ENCODE data around the gene CREB5.
"Not testable (repeated sequence)": the region's sequence is repeated elsewhere in the genome, so short reads cannot be mapped to it uniquely, and the experiment has no call there.

CREB5 gene

DNA sequence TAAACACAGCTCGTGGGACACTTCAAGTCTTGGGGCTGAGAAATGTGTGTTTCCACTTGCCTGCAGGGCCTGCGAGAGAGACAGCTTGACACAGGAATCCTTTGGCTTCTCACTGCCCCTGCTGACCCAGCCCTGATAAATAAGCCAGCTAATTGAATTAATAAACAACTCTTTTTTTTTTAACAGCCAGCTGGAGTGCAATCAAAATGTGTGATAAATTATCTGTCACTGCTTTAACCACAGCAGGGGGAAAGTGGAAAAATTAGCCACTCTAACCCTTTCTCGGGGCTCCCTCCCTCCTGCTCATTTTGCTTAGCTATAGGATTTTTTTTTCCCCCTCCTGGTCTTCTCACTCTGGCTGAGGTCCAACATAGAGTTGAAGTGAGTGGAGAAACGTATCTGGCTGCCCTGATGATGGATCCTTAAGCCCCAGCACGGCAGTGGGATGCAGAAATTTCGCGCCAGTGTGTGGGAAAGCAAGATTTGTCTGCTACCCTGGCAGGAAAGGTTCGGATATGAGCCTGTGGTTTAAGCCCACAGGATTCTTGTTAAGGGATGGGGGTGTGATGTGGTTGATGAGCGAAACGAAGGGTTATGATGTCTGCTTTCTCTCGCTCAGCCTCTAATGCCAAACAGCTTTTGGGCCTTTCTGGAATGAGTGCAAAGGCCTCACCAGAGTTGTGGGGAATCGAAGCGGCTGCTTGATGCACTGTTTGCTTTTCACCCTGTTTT lies 372.0 kb downstream of the CREB5 start:
- peak; percentile 71 for DNase-seq (ENCODE audit: low read depth)

DNA sequence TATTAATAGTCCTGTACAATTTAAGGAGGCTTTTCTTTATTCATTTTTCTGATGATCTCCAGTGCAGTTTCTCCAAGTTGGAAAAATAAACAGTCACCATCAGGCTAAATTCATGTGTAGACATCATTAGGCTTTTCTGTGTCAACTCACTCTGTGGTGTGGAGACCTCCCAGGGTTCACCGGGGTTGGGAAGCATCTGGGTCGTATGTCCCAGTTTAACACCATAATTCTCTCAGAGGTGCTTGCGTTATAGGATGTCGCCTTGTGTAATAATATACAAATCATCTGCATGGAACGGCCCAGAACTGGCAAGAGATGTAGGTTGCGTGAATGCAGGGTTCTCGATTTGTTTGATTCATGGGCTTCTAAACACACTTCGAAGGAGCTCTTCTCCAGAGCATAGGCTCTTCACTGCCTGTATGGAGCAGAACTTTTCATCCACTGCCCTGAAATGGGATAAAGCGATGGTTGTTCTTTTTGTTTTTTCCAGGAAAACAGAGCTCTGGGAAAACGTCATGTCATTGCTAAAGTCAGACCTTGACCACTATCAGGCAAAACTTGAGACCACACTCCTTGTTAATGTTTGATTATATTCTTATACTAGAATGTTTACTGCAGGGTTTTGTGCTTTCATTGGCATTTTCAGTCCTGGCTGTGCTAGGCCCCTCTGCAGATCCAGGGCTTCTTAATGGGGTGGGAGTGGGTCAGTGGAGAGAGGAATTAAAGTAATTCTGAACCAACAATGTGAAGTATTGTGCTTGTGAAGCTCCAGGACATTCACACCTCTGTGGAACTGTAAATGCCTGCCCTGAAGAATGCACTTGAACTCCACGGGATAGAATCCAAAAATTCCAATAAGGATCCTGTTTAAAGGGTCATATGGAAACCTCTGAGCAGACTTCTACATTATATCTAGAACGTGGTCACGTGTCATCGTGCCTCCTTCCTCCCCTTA lies 373.0 kb downstream of the CREB5 start:
- no peak for DNase-seq (ENCODE audit: low read depth)

DNA sequence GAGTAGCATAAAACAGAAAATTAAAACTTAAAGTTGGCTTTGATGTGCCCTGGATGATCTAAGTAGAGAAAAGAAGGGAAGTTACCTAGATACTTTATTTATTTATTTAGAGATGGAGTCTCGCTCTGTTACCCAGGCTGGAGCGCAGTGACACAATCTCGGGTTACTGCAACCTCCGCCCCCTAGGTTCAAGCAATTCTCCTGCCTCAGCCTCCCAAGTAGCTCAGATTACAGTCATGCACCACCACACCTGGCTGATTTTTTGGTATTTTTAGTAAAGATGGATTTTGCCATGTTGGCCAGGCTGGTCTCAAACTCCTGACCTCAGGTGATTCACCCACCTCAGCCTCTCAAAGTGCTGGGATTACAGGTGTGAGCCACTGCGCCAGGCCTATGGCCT lies 373.8 kb downstream of the CREB5 start:
- DNase-seq (ENCODE audit: low read depth): not testable (repeated sequence)

DNA sequence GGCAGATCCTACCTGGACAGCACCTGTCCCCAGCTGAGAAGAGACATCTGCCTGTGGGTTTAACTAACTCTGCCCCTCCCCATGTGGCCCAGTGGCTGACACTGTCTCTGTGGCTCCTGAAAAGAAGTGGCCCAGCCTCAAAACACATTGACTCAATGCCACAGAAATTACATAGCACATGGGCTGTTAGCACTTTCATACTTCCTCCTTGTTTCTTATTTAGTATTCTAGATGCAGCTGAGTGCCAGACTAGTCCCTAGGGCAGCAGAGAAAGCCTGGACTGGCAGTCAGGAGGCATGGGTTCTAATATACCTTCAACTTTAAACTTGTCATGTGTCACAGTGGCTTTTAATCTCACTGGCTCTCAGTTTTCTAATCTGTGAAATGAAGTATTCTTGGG lies 374.8 kb downstream of the CREB5 start:
- no peak for DNase-seq (ENCODE audit: low read depth)

DNA sequence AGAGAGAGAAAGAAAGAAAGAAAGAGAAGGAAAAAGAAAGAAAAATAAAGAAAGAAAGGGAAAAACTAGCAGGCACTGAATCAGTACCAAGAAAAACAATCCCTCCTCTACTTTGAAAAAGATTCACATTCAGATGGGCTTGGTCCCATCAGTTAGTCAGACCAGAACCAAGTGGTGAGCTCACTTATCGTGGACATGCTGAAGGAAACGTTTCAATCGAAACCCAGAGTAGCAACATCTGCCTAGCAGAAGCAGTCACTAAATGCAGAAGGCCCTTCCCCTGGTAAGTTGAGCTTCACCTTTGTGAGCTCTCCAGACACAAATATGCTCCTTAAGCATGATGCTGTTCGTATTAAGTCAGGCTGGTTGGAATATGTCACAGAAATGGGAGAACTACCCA lies 378.1 kb downstream of the CREB5 start:
- DNase-seq (ENCODE audit: low read depth): no peak

DNA sequence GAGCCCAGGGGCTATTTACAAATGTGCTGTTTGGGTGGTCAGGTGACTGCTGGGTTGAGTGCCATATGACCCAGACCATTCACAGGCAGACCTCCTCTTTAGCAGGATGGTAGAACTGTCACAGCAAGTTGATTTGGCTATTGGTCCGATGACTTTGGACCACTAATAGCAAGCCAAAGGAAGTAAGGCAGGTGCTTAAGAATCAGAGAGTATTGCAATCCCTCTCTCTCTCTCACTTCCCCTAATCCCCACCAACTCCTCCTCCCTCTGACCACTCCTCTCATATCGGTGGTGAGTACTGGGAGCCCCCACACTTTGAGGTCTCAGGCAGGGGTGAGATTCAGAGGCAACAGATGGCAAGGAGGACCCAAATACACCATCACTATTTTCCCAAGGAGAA lies 380.5 kb downstream of the CREB5 start:
- DNase-seq (ENCODE audit: low read depth): no peak

DNA sequence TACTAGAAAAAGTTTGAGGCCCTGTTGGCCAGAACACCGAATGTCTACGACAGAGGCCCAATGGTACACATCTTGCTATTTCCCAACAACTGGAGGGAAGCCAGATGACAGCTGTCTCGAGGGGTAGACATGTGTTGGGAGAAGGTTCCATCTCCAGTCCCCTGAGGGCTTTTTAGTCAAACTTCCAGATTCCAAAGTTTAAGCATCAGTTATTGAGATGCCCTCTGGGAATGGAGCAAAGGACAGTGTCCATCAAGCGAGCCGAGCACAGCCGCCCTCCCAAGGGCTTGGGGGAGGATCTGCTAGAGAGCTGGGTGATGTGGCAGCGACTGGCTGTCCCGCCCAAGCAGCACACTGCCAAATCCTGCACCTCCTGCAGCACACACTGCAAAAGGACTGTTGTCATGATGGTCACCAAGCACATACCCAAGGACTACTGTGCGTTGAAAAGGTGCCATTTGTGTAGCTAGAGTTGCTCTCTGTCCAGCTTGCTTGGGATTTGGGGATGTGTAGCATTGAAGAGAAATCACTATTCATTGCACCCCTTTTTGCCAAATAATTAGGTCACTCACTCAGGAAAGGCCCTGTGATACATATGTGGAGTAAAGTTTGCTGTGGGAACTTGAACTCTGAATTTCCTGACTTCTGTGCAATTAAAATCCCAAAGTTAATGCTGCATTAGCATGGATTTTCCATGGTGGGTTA lies 381.2 kb downstream of the CREB5 start:
- DNase-seq (ENCODE audit: low read depth): no peak

DNA sequence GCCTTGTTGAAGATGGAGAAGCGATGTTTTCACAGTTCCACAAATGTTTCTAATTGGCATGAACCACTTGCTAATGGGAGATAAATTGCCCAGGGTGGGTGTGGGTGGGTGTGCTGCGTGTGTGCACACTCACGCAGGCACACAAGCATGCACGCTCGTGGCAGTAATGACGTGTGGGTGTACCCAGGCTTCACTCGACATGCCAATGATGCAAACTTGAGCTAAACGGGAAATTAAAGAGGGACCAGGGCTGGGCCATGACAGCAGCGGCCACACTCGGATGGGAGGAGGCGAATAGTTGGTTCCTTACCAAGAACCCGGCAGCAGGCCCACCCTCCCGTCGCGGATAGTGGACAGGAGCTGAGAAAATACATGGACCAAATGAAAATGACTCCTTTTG lies 386.0 kb downstream of the CREB5 start:
- no peak for DNase-seq (ENCODE audit: low read depth)

DNA sequence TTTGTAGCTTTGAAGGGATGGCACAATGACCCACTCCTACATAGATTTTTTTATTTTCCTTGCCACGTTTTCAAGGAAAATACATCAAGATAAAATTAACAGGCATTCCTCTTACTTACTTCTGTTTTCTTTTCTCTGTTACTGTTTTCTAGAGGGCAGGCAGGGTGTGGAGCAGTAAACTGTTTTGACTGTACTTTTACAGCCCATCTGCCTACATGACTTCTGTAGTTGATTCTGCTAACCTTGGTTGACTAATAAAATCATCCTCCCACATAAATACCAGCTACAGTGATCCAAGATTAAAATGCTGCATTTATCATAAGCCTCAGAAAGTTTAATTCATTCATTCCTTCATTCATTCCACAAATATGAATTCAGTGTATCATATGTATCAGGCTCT lies 387.3 kb downstream of the CREB5 start:
- peak; percentile 15 for DNase-seq (ENCODE audit: low read depth)

DNA sequence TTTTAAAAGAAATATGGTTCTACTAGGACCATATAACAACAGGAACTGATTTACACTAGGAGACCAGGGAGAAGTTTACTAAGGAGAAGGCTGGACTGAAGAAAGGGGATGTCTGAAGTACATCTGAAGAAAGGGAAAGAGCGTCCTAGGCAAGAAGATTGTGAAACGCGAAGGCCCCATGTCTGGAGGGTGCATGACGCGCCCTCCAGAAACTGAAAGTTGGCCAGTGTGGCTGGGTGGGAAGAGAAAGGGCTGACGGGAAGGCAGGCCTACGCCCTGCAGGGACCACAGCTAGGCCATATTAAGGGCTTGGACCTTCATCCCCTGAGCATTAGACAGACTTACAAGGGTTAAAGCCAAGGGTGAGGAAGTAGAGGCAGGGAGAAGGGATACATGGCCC lies 387.8 kb downstream of the CREB5 start:
- DNase-seq (ENCODE audit: low read depth): no peak

DNA sequence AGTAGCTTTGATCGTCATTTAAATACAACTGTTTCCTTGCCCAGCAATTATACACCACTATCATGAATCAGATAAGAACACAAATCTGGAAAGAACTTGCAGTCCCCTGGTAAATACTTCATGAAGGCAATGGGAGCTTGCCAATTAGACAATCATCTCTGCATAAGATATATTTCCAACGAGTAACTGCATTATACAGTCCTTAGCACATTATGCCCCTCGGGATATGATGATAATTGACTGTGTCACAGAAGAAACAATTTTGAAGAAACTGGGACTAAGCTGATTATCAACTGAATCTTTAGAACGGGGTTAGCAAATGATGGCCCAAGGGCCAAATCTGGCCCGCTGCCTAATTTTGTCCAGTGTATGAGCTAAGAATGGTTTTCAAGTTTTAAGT lies 390.1 kb downstream of the CREB5 start:
- DNase-seq (ENCODE audit: low read depth): no peak

DNA sequence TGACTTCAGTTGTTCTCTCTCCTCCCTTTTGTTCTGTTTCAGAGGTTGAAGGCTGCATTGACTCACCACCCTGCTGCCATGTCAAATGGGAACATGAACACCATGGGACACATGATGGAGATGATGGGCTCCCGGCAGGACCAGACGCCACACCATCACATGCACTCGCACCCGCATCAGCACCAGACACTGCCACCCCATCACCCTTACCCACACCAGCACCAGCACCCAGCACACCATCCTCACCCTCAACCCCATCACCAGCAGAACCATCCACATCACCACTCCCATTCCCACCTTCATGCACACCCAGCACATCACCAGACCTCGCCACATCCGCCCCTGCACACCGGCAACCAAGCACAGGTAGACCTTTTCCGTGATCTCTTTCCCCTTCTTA lies 391.8 kb downstream of the CREB5 start:
- no peak for DNase-seq (ENCODE audit: low read depth)

DNA sequence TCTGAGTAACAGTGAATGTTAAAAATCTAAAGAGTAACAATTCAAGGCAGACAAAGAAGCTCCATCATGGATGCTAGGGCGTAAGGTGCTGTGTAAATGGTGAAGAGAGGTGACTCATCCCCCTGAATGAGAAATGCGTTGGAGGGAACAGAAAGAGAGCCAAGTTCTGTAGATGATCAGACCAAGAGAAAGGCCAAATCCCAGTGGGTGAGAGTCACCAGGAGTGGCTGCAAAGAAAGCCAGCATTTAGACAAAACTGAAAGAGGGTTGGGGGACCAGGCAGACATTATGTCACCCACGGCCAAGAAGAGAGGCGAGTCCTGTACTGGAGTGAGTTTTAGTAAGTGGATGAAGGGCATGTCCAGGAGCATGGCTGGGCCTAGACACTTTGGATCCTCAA lies 392.7 kb downstream of the CREB5 start:
- peak; percentile 48 for DNase-seq (ENCODE audit: low read depth)

DNA sequence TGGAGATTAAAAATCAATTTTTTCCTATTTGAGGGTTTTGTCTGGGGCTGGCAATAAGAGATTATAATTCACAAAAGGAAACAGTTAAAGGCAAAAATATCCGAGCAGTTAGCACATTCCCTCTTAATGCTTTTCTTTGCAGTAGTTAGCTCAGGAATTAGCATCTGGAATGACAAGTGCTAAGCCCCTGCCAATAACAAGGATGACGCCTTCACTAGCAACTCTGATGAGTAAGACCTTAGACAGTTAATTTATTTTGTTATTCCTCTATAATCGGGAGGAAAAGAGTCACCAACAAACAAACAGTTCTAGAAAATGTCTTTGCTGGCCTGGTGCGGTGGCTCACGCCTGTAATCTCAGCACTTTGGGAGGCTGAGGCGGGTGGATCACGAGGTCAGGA lies 394.5 kb downstream of the CREB5 start:
- DNase-seq (ENCODE audit: low read depth): no peak

DNA sequence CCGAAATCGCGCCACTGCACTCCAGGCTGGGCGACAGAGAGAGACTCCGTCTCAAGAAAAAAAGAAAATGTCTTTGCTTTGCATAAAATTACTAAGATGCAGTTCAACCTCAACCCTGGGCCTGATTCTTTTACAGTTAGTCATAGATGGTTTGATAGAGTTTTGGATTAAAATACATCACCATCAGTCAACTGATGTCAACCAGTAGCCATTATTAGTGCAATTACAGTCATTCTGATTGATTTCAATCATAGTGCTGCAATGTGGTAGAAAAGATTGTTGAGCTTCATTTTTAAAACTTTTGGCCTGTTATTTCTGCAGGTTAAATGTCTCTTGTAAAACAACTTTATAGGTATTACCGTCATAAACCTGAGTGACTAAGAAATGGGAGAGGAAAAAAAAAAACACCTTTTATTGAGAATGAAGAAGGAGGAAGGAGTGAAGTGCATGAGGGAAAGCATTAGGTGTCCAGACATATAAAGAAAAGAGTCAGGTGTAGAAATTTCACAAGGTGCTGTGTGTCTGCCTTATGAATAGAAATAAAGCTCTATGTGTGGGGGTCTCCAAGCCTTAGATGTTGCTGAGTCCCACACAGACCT lies 395.2 kb downstream of the CREB5 start:
- no peak for DNase-seq (ENCODE audit: low read depth)

DNA sequence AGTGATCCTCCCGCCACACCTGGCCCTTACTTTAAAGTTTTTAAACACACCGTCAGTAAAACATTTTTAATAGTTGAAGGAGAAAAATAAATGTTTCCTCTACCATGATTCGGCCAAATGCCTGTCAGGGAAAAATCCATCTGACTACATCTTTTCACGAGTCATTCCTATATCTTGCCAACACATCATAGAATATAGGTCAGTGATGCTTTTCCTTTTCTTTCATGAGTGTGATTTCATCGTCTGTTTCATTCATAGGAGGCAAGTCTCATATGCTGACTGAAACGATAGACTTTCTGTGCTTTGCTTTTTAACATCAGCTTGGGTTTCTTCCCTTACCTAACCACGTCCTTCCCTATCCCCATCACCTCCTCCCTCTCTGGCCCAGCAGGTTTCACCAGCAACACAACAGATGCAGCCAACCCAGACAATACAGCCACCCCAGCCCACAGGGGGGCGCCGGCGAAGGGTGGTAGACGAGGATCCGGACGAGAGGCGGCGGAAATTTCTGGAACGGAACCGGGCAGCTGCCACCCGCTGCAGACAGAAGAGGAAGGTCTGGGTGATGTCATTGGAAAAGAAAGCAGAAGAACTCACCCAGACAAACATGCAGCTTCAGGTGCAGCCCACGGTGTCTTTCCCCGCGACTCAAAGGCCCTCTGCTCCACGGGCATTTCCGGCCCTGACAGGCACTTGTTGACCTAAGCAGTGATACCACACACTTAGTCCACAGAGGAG lies 396.6 kb downstream of the CREB5 start:
- DNase-seq (ENCODE audit: low read depth): peak; percentile 50

DNA sequence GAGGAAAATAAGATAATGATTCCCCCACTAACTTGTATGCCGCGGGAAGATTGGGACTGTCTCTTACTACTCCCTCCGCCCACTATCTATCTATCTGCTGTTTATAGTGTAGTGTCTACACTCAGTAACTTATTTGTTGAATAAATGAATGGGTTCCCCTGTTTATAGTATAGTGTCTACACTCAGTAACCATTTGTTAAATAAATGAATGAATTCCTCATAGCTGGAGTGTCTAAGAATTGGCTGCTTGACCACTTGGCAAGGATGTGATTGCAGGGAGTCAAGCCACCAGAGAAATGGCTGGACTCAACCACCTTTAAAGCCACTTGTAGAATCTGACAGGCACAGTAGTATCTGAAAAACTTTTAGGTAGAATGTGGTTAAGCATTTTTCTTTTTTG lies 398.7 kb downstream of the CREB5 start:
- no peak for DNase-seq (ENCODE audit: low read depth)

DNA sequence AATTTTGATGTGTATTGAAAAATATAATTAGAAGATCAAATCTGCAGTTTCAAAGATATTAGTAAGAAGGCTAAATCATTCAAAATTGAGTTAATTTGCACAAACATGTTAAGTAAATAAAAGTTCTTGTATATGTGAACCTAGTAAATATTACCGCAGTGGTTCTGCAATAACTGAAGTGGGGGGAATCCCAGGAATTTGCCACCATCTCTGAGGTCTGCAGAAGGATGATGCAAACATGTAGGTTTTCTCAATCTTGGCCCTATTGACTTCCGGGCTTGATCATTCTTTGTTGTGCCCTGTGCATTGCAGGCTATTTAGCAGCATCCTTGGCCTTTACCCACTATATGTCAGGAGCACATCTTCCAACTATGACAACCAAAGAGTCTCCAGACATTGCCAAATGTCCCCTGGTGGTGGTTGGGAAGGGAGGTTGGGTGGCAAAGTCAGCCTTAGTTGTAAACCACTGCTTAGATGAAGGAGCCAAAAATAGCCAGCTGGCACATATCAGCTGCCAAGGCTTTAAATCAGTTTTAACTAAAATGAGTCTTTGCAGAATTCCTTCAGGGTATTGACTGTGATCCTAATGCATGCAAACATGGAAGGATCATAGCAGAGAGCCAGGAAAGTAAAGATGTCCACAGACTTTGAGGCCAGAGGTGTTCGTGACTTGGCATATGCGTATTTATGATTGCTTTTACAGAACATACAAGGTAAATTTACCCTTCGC lies 399.5 kb downstream of the CREB5 start:
- no peak for DNase-seq (ENCODE audit: low read depth)

DNA sequence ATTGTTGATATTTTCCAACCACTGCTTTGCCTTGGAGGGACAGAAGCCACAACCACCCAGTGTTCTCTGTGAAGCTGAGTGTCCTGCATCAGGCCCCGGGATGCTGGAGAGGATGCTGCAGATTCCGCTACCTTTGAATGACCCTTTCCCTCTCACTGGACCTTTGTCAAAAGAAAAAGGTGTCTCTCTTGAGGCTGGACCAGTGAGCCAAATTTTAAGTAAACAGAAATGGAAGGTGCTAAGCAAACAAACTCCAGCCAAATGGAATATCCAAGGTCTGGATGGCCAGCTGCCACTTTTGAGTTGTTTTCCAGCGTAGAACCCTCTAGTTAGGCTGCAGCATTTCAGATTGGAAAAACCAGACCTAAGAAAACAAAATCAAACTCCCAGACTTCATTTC lies 400.3 kb downstream of the CREB5 start:
- no peak for DNase-seq (ENCODE audit: low read depth)

DNA sequence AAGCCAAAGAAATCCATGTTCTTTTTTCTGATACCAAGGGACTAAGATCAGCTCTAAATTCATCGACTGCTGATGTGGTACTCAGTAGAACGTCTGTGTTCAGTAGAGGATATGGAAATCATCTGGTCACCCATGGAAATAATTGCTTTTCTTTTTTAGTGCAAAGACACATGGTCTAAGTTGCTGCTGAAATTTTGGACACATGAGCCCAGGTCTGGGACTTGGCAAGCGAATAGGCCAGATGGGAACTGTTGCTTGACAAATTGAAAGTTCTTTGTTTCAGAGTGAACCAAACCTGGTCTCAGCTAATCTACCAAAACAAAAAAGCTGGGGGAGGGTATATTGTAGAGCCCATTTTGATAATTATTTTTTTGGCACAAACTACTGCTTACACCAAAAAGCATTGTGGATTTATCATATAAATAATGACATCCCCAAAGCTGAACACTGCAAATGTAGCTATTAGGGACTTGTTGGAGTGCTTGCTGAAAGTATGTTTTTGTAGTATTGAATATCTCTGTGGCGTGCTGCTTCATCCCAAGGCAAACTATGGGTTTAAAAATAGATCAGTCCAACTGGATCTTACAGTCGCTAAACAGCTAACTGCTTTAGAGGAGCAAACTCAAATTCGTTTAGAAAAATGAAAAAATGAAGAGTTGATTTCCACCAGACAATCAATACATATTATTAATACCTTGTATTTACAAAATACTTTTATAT lies 401.1 kb downstream of the CREB5 start:
- no peak for DNase-seq (ENCODE audit: low read depth)

Data from amniotic epithelial cell (primary cell).